HG02938 (cell line): ENCODE measurements around the gene PINLYP.
"Not testable (repeated sequence)": the region's sequence is repeated elsewhere in the genome, so short reads cannot be mapped to it uniquely, and the experiment has no call there.

Source experiments
- ATAC-seq: cut with Tn5 transposase; IDR thresholded peaks from one replicate; pipeline ENCODE4 v1.9.1; 2021; ENCODE audit warnings: mild to moderate bottlenecking, moderate library complexity; ENCODE audit not compliant: unreplicated experiment

PINLYP gene

GRCh38 chr19:43598445-43599240 is 23.0 kb downstream of the PINLYP start:
- ATAC-seq: no peak

GRCh38 chr19:43599635-43600295 is 24.2 kb downstream of the PINLYP start:
- no peak for ATAC-seq

- ATAC-seq: not testable (repeated sequence)
Observed at GRCh38 chr19:43600326-43600725, 24.7 kb downstream of the PINLYP start.

GRCh38 chr19:43605875-43606568 is 30.4 kb downstream of the PINLYP start:
- no peak for ATAC-seq

- no peak for ATAC-seq
Observed at GRCh38 chr19:43606569-43607229, 31.1 kb downstream of the PINLYP start.

- ATAC-seq: no peak
Observed at GRCh38 chr19:43607238-43608205, 31.9 kb downstream of the PINLYP start.

GRCh38 chr19:43609872-43610271 is 34.3 kb downstream of the PINLYP start:
- ATAC-seq: no peak

- no peak for ATAC-seq
Observed at GRCh38 chr19:43610493-43610892, 34.9 kb downstream of the PINLYP start.

- ATAC-seq: no peak
Observed at GRCh38 chr19:43611788-43612187, 36.2 kb downstream of the PINLYP start, which contains the start of gene SRRM5. SRRM5 (plus strand) TSS chr19:43612088; CDS start chr19:43612122, 34 bp downstream.

- ATAC-seq: no peak
Observed at GRCh38 chr19:43612374-43612773, 36.8 kb downstream of the PINLYP start.

GRCh38 chr19:43616306-43616705 is 40.7 kb downstream of the PINLYP start:
- no peak for ATAC-seq

GRCh38 chr19:43616954-43617353 is 41.4 kb downstream of the PINLYP start:
- ATAC-seq: no peak

GRCh38 chr19:43618921-43619261 is 43.3 kb downstream of the PINLYP start:
- ATAC-seq: peak; percentile 21

- peak; percentile 76 for ATAC-seq
Observed at GRCh38 chr19:43619262-43620060, 43.9 kb downstream of the PINLYP start, which contains the start of gene ZNF428. ZNF428 (minus strand) TSS chr19:43619629; CDS start chr19:43614304, 5,325 bp downstream.

GRCh38 chr19:43620061-43621001 is 44.7 kb downstream of the PINLYP start:
- ATAC-seq: no peak

GRCh38 chr19:43622070-43622469 is 46.5 kb downstream of the PINLYP start:
- no peak for ATAC-seq

- ATAC-seq: no peak
Observed at GRCh38 chr19:43622956-43623355, 47.4 kb downstream of the PINLYP start.
